Pancreas (tissue), 10 donors: ENCODE data around the gene SPEN. TPM values are rescaled to one million over a fixed set of nuclear protein-coding genes. Genes with fewer than 3 reads are reported as not detected.
"Not testable (repeated sequence)": the region's sequence is repeated elsewhere in the genome, so short reads cannot be mapped to it uniquely, and the experiment has no call there.

Experiments
- ATAC-seq, 4 donors: fragments of 200-7000 bp; cut with Tn5 transposase; one replicate each; pipeline versions ENCODE4 v1.8.0 to v1.9.1; 2020; ENCODE audit warnings: mild to moderate bottlenecking in 4 of 4, moderate library complexity in 4 of 4
- DNase-seq, 6 donors: peaks; one replicate each; pipeline ENCODE4 v3.0.0-alpha.2; 2020
- FAIRE-seq: peaks from 2 replicates; lab custom pipeline; 2012; peaks lifted over from hg19 to GRCh38; lab: Jason Lieb, UNC
- H3K27ac ChIP-seq, 4 donors: fragments of 200-600 bp; sonication (generic); 1 replicate in 3 of 4; 2 replicates in 1 of 4; pipeline versions ENCODE4 v1.5.0 to v1.8.0; 2020
- H3K27me3 ChIP-seq, 4 donors: fragments of 200-600 bp; one replicate each; pipeline ENCODE4 v1.8.0; 2021
- H3K36me3 ChIP-seq, 3 donors: fragments of 200-600 bp; sonication (generic) in 1 of 3; one replicate each; pipeline versions ENCODE4 v1.5.0 to v1.8.0; 2020 to 2021
- H3K4me1 ChIP-seq, 3 donors: fragments of 200-600 bp; one replicate each; pipeline ENCODE4 v1.8.0; 2021
- H3K4me3 ChIP-seq, 4 donors: fragments of 200-600 bp; sonication (generic) in 2 of 4; one replicate each; pipeline versions ENCODE4 v1.5.0 to v1.8.0; 2020 to 2021
- H3K9me3 ChIP-seq, 4 donors: fragments of 200-600 bp; one replicate each; pipeline ENCODE4 v1.8.0; 2021
- WGBS, 2 donors: extraction: QIAGEN DNeasy Blood & Tissue Kit; methylation state at CpG; one replicate each; pipeline ENCODE4 v1.1.7; 2013; 5-methylcytosine and 5-hydroxymethylcytosine counted together
- intact Hi-C, 3 donors: fragments of 100-400 bp; cut with DNase I; formaldehyde crosslinking; loops; one replicate each; pipeline versions ENCODE4 v1.11.1 to v1.14.2; 2022
- polyA plus RNA-seq, 2 donors: library from polyadenylated mRNA; stranded (reverse); fragments of 200-250 nt; gene quantifications; one replicate each; pipeline ENCODE4 v1.2.3, GENCODE V29; 2013
- total RNA-seq, 6 donors: library from RNA; stranded (reverse); fragmentation: NEBNext Ultra II Directional in 4 of 6; extraction: Animal tissue kit (Norgen Biotek cat#: 25700) in 4 of 6; gene quantifications; one replicate each; pipeline versions ENCODE4 v1.2.1 to v1.2.4, GENCODE V29; 2021 to 2023
- TF ChIP-seq, protein P1 (sequence below), 4 donors: fragments of 200-600 bp; sonication (generic) in 3 of 4; IDR thresholded peaks; one replicate each; pipeline versions ENCODE4 v1.5.0 to v1.8.0; 2021; ENCODE audit warnings: antibody characterized with exemption in 4 of 4
- donor health status: healthy with polysubstance abuse.
- donor health status: DM: no; HTN: no; CAD: no; lungs with moderate emphysema.
- donor health status: DM: no; HTN: no; CAD: no.
- donor health status: control.
- donor health status: control.
- donor health status: Bipolar disorder and iron deficiency.
- donor health status: DM: yes; HTN: yes; CAD: no.
- donor health status: DM: no; HTN: no; CAD: no.
- donor health status: DM: no; HTN: no; CAD: no.
- donor health status: DM: yes; HTN: yes; CAD: no.

Gene SPEN
- total and polyA plus RNA-seq, 8 donors = 16.2 to 38.2 (median 26.2) TPM

GRCh38 chr1:15885701-15886610 lies 38.4 kb downstream of the SPEN start:
- TF ChIP-seq, protein P1, sequence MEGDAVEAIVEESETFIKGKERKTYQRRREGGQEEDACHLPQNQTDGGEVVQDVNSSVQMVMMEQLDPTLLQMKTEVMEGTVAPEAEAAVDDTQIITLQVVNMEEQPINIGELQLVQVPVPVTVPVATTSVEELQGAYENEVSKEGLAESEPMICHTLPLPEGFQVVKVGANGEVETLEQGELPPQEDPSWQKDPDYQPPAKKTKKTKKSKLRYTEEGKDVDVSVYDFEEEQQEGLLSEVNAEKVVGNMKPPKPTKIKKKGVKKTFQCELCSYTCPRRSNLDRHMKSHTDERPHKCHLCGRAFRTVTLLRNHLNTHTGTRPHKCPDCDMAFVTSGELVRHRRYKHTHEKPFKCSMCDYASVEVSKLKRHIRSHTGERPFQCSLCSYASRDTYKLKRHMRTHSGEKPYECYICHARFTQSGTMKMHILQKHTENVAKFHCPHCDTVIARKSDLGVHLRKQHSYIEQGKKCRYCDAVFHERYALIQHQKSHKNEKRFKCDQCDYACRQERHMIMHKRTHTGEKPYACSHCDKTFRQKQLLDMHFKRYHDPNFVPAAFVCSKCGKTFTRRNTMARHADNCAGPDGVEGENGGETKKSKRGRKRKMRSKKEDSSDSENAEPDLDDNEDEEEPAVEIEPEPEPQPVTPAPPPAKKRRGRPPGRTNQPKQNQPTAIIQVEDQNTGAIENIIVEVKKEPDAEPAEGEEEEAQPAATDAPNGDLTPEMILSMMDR (IDR thresholded peaks at IDR 0.05) = no peak
- ATAC-seq (peak; percentile 98 to 99 (median 98)), FAIRE-seq (peak; percentile 47), DNase-seq (peak; percentile 96 to 99 (median 98))
- peak overlapping the region in 2 of 4 donors; percentile 24 to 32 for H3K4me3 ChIP-seq
- intact Hi-C loops = no loop called here
- peak overlapping the region; percentile 72 to 90 (median 86) for H3K27ac ChIP-seq
- peaks cover 0 to 5% (median 0%) of the 10 kb centered on the region in 3 donors for H3K36me3 ChIP-seq
- 0 to 2% methylated on average over 14 of the region's 14 CpGs for WGBS, 2 donors
- no peaks in the 10 kb centered on the region for H3K27me3 ChIP-seq
- no peaks in the 10 kb centered on the region for H3K9me3 ChIP-seq
- peaks cover 0 to 24% (median 13%) of the 10 kb centered on the region in 3 donors for H3K4me1 ChIP-seq

DNA sequence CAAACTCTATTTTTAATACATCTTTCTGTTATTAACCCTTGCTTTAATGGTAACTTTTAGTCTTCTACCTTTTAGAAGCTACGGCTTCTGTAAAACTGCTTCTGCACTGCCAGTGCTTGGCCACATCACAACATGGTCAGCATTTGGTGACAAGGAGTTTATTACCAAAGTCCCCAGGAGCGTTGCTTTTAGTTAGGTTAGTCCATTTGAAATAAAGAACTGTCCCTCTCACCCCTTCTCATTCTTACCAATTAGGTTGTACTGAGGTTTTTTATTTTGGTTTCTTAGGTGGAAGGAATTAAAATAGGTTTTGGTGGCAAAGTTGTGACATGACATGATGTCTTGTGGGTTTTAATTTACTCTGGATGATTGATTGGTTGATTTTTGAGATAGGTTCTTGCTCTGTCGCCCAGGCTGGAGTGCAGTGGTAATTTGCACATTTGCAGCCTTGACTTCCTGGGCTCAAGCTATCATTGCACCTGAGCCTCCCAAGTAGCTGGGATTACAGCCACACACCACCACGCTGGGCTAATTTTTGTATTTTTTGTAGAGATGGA lies 39.2 kb downstream of the SPEN start:
- 14 to 16% methylated on average over 4 of the region's 4 CpGs for WGBS, 2 donors

GRCh38 chr1:15892857-15893599 lies 45.5 kb downstream of the SPEN start:
- H3K4me3 ChIP-seq, FAIRE-seq, intact Hi-C loops, H3K27me3 ChIP-seq, H3K9me3 ChIP-seq, H3K27ac ChIP-seq, DNase-seq, H3K36me3 ChIP-seq, H3K4me1 ChIP-seq: not testable (repeated sequence)
- peak in 1 of 4 donors; percentile 44 for ATAC-seq
- WGBS, 2 donors = 80 to 82% methylated on average over 6 of the region's 6 CpGs

More for the DNA sequence above, 39.2 kb downstream of the SPEN start:
- H3K27me3 ChIP-seq = no peaks in the 10 kb centered on the region
- peak; percentile 7 to 36 (median 15) for ATAC-seq
- H3K4me1 ChIP-seq = peaks cover 0 to 24% (median 13%) of the 10 kb centered on the region in 3 donors
- no peaks in the 10 kb centered on the region for H3K9me3 ChIP-seq
- intact Hi-C loops = no loop called here
- FAIRE-seq = no peak
- DNase-seq = no peak
- TF ChIP-seq, protein P1 (IDR thresholded peaks at IDR 0.05) = no peak
- peaks cover 0 to 5% (median 0%) of the 10 kb centered on the region in 3 donors for H3K36me3 ChIP-seq
- peak overlapping the region; percentile 72 to 90 (median 86) for H3K27ac ChIP-seq
- H3K4me3 ChIP-seq = peak overlapping the region in 2 of 4 donors; percentile 24 to 32

DNA sequence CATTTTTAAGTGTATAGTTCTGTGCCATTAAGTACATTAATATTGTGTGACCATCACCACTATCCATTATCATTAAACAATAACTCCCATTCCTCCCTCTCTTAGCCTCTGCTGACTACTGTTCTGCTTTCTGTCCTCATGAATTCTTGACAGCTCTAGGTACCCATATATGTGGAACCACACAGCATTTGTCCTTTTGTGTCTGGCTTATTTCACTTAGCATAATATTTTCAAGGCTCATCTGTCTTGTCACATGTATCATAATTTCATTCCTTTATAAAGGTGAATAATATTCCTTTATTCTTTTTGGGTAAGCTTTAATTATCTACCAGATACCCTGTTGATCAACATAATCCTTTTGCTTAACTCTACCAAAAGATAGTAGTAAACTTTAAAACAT lies 47.7 kb downstream of the SPEN start:
- no peak for ATAC-seq
- FAIRE-seq = no peak
- intact Hi-C loops = no loop called here
- Histone ChIP-seq H3K27me3 (no peaks in the 10 kb centered on the region), H3K4me1 (peaks cover 0 to 3% (median 3%) of the 10 kb centered on the region in 3 donors), H3K9me3 (no peaks in the 10 kb centered on the region), H3K36me3 (no peaks in the 10 kb centered on the region), H3K27ac (no peak overlapping the region), H3K4me3 (no peak overlapping the region)
- DNase-seq = no peak
- TF ChIP-seq, protein P1 (IDR thresholded peaks at IDR 0.05) = no peak

- H3K4me1 ChIP-seq = peaks cover 0 to 12% (median 12%) of the 10 kb centered on the region in 3 donors
- H3K36me3 ChIP-seq, FAIRE-seq, H3K9me3 ChIP-seq, H3K4me3 ChIP-seq, DNase-seq, ATAC-seq, H3K27me3 ChIP-seq, intact Hi-C loops: not testable (repeated sequence)
- peak overlapping the region in 1 of 4 donors; percentile 22 for H3K27ac ChIP-seq
- 87 to 90% methylated on average over 20 of the region's 20 CpGs for WGBS, 2 donors
Measured at GRCh38 chr1:15896841-15897610, 49.5 kb downstream of the SPEN start.
